OCI-LY7 (cell line): ENCODE data around the gene ZBP1. TPM values are rescaled to one million over a fixed set of nuclear protein-coding genes. Genes with fewer than 3 reads are reported as not detected.

Source experiments
- BruUV-seq: library from RNA; stranded (reverse); fragments of 400-500 nt; replicated peaks from 2 replicates; lab custom pipeline; 2021; lab: Mats Ljungman, UMichigan
- CTCF ChIA-PET: fragments of 300-600 bp; sonication (Branson Sonifier 250); formaldehyde crosslinking; loops from one replicate; lab custom pipeline; 2022; ENCODE audit warnings: antibody characterized with exemption; ENCODE audit not compliant: unreplicated experiment; lab: Charles Lee
- POLR2A ChIA-PET: fragments of 300-600 bp; sonication (Branson Sonifier 250); formaldehyde crosslinking; loops from one replicate; lab custom pipeline; 2022; ENCODE audit warnings: antibody characterized with exemption; lab: Charles Lee
- DNase-seq: peaks from one replicate; pipeline ENCODE4 v3.0.0-alpha.2; 2015; ENCODE audit warnings: low spot score
- H2AFZ ChIP-seq: fragments of 200-600 bp; sonication (generic), shearing (Covaris generic); 2 replicates; pipeline ENCODE4 v1.6.1; 2014; ENCODE audit warnings: mild to moderate bottlenecking, antibody characterized with exemption, low read length, moderate library complexity
- H3K27ac ChIP-seq: fragments of 200-600 bp; sonication (generic); 2 replicates; pipeline ENCODE4 v1.5.1; 2014; ENCODE audit warnings: mixed run types, low read depth, mild to moderate bottlenecking, moderate library complexity, low read length, inconsistent platforms; ENCODE audit not compliant: poor library complexity, severe bottlenecking
- H3K36me3 ChIP-seq: fragments of 200-600 bp; sonication (generic); 2 replicates; pipeline ENCODE4 v1.6.1; 2014; ENCODE audit warnings: mild to moderate bottlenecking, antibody characterized with exemption, low read length, moderate library complexity, mixed read lengths; ENCODE audit not compliant: insufficient read depth
- H3K4me1 ChIP-seq: fragments of 200-600 bp; sonication (generic); 2 replicates; pipeline ENCODE4 v1.5.1; 2014; ENCODE audit warnings: mild to moderate bottlenecking, low read length; ENCODE audit not compliant: insufficient read depth, poor library complexity, severe bottlenecking
- H3K4me2 ChIP-seq: fragments of 200-600 bp; sonication (generic); 2 replicates; pipeline ENCODE4 v1.6.1; 2014; ENCODE audit warnings: mild to moderate bottlenecking, low read length
- H3K4me3 ChIP-seq: fragments of 200-600 bp; sonication (generic); 2 replicates; pipeline ENCODE4 v1.5.1; 2014; ENCODE audit warnings: mild to moderate bottlenecking, low read depth, low read length; ENCODE audit not compliant: poor library complexity, severe bottlenecking
- H3K79me2 ChIP-seq: fragments of 200-600 bp; sonication (generic); 2 replicates; pipeline ENCODE4 v1.6.1; 2016; ENCODE audit warnings: low read depth, mild to moderate bottlenecking, low read length, moderate library complexity, mixed read lengths; ENCODE audit not compliant: insufficient read depth
- H3K9me2 ChIP-seq: fragments of 200-600 bp; sonication (generic); 2 replicates; pipeline ENCODE4 v1.6.1; 2016; ENCODE audit warnings: mild to moderate bottlenecking, low read length, mixed read lengths; ENCODE audit not compliant: insufficient read depth
- H3K9me3 ChIP-seq: fragments of 200-600 bp; sonication (generic); 2 replicates; pipeline ENCODE4 v1.6.1; 2014; ENCODE audit warnings: mild to moderate bottlenecking, mixed run types, low read length, mixed read lengths
- H4K20me1 ChIP-seq: fragments of 200-600 bp; sonication (generic); 2 replicates; pipeline ENCODE4 v1.6.1; 2014; ENCODE audit warnings: mild to moderate bottlenecking, antibody characterized with exemption, low read length, moderate library complexity, mixed read lengths; ENCODE audit not compliant: insufficient read depth
- CTCF ChIP-seq: fragments of 200-600 bp; sonication (generic); conservative IDR thresholded peaks from 2 replicates; pipeline ENCODE4 v1.5.1; 2014; ENCODE audit warnings: mild to moderate bottlenecking, antibody characterized with exemption, low read length, moderate library complexity, mixed read lengths
- EZH2phosphoT487 ChIP-seq: fragments of 200-600 bp; sonication (generic); IDR thresholded peaks from 2 replicates; pipeline ENCODE4 v1.6.1; 2018; ENCODE audit warnings: low read depth, borderline replicate concordance, mild to moderate bottlenecking, mixed run types, antibody characterized with exemption, low read length, moderate library complexity, mixed read lengths
- intact Hi-C: fragments of 100-400 bp; cut with micrococcal nuclease; formaldehyde crosslinking; loops from one replicate; pipeline ENCODE4 v1.10.0; 2022; ENCODE audit not compliant: unreplicated experiment
- total RNA-seq, 2 experiments: library from RNA; depleted of rRNA in 1 of 2; stranded (reverse); fragments of >200 nt in 1 of 2; shearing (Covaris generic) in 1 of 2; gene quantifications; 2 replicates each; pipeline ENCODE4 v1.2.3, GENCODE V29; 2014 to 2022

The ZBP1 gene
- total RNA-seq, 2 experiments from 2014 or later: 1.5 to 3.7 TPM

DNA sequence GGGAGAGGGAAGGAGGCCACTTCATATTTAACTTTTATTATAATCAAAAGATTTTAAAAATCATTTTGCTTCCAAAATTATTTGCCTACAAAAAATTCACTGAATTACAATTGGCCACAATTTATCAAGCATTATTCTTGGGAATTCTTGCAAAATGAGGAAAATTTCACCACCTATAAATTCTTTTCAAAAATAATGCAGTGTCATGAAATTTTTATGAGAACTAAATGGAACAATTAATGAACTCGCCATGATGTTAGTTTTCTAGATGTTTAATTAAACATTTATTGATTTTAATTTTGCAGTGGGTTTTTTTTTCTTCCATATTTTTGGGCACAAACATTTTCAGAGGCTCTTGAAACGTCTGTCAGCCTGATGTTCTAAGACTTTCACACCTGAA, 5.8 kb upstream of the ZBP1 start:
- no peaks in the 10 kb centered on the region for H3K79me2 ChIP-seq
- no peak for DNase-seq
- H3K4me2 ChIP-seq: no peak overlapping the region
- intact Hi-C loops: loop anchor here (10.0 kb wide), 1 partner anchor 459 kb away; no protein-coding TSS in a partner anchor
- BruUV-seq: no TSS peak
- H3K9me2 ChIP-seq: no peaks in the 10 kb centered on the region
- H3K27ac ChIP-seq: no peak overlapping the region
- CTCF ChIA-PET: no interaction called here
- H3K9me3 ChIP-seq: peaks cover 21% of the 10 kb centered on the region; the same call in 1 of the 2 replicates
- no peaks in the 10 kb centered on the region for H4K20me1 ChIP-seq
- TF ChIP-seq EZH2phosphoT487 (no peak), CTCF (no peak)
- H3K4me1 ChIP-seq: peaks cover 45% of the 10 kb centered on the region
- no peak overlapping the region for H3K4me3 ChIP-seq
- POLR2A ChIA-PET: interaction anchor here (1.2 kb wide), 1 partner anchor 55 kb away, joined by 4 read pairs; no protein-coding TSS in a partner anchor
- H2AFZ ChIP-seq: no peak overlapping the region
- no peaks in the 10 kb centered on the region; the same call in 1 of the 2 replicates for H3K36me3 ChIP-seq

- TF ChIP-seq CTCF: no peak
- TF ChIP-seq EZH2phosphoT487: no peak
- no peaks in the 10 kb centered on the region for H4K20me1 ChIP-seq
- no peak overlapping the region for H3K4me2 ChIP-seq
- H3K36me3 ChIP-seq: no peaks in the 10 kb centered on the region; the same call in 1 of the 2 replicates
- peaks cover 51% of the 10 kb centered on the region for H3K4me1 ChIP-seq
- no peak overlapping the region for H3K27ac ChIP-seq
- H3K79me2 ChIP-seq: no peaks in the 10 kb centered on the region
- H3K4me3 ChIP-seq: no peak overlapping the region
- ChIA-PET CTCF (no interaction called here), POLR2A (interaction anchor here (0.6 kb wide), 1 partner anchor 89 kb away, joined by 3 read pairs; no protein-coding TSS in a partner anchor)
- BruUV-seq: no TSS peak
- intact Hi-C loops: loop anchor here (10.0 kb wide), 1 partner anchor 459 kb away; no protein-coding TSS in a partner anchor
- DNase-seq: no peak
- no peaks in the 10 kb centered on the region for H3K9me2 ChIP-seq
- H3K9me3 ChIP-seq: peaks cover 21% of the 10 kb centered on the region; the same call in 1 of the 2 replicates
- H2AFZ ChIP-seq: no peak overlapping the region
These were observed 5.1 kb upstream of the ZBP1 start for GRCh38 chr20:57625181-57625958.

GRCh38 chr20:57624124-57624523, 3.9 kb upstream of the ZBP1 start:
- intact Hi-C loops: loop anchor here (10.0 kb wide), 1 partner anchor 461 kb away; no protein-coding TSS in a partner anchor
- no TSS peak for BruUV-seq

More at GRCh38 chr20:57624124-57624523, 3.9 kb upstream of the ZBP1 start:
- peaks cover 14% of the 10 kb centered on the region; the same call in 1 of the 2 replicates for H3K9me3 ChIP-seq
- H3K9me2 ChIP-seq: no peaks in the 10 kb centered on the region
- H3K79me2 ChIP-seq: no peaks in the 10 kb centered on the region
- ChIA-PET POLR2A (interaction anchor here (0.6 to 0.8 kb wide), 2 partner anchors 59 to 556 kb away, joined by 3 read pairs; no protein-coding TSS in a partner anchor), CTCF (interaction anchor here (0.5 kb wide), 1 partner anchor 24 kb away, joined by 3 read pairs; no protein-coding TSS in a partner anchor)
- no peak overlapping the region for H3K4me3 ChIP-seq
- DNase-seq: no peak
- H3K36me3 ChIP-seq: no peaks in the 10 kb centered on the region; the same call in 1 of the 2 replicates
- no peaks in the 10 kb centered on the region for H4K20me1 ChIP-seq
- H3K27ac ChIP-seq: no peak overlapping the region
- peaks cover 62% of the 10 kb centered on the region for H3K4me1 ChIP-seq
- no peak overlapping the region for H2AFZ ChIP-seq
- H3K4me2 ChIP-seq: no peak overlapping the region
- no peak for TF ChIP-seq EZH2phosphoT487
- TF ChIP-seq CTCF: no peak
